HCT116 (cell line): ENCODE data around the gene KLHL25. TPM values are rescaled to one million over a fixed set of nuclear protein-coding genes. Genes with fewer than 3 reads are reported as not detected.

ENCODE experiments used
- ATAC-seq: fragments of 200-7000 bp; cut with Tn5 transposase; 2 replicates; pipeline ENCODE4 v1.9.1; 2020; ENCODE audit warnings: mild to moderate bottlenecking, moderate library complexity
- BruUV-seq: library from RNA; stranded (reverse); fragments of 400-500 nt; replicated peaks from 2 replicates; lab custom pipeline; 2021; lab: Mats Ljungman, UMichigan
- CTCF ChIA-PET: fragments of 300-600 bp; sonication (Branson Sonifier 250); formaldehyde crosslinking; loops from one replicate; lab custom pipeline; 2021; ENCODE audit warnings: antibody characterized with exemption; lab: Charles Lee
- POLR2A ChIA-PET: fragments of 300-600, 350-600 bp; sonication (Branson Sonifier 250); formaldehyde crosslinking; loops from one replicate; lab custom pipeline; 2021; ENCODE audit warnings: antibody characterized with exemption; lab: Charles Lee
- RAD21 ChIA-PET, 2 experiments: fragments of 300-600 bp; sonication (Branson Sonifier 250); formaldehyde crosslinking; loops; one replicate each; lab custom pipeline; 2023; ENCODE audit warnings: low total read pairs in 2 of 2; ENCODE audit not compliant: uncharacterized antibody in 2 of 2, unreplicated experiment in 2 of 2, low non-redundant PET in 1 of 2; lab: Charles Lee
- DNase-seq: peaks from one replicate; pipeline ENCODE4 v3.0.0-alpha.2; 2010; ENCODE audit warnings: low read depth, low spot score
- H2AFZ ChIP-seq: fragments of 200-600 bp; shearing (Covaris generic), sonication (generic); 2 replicates; pipeline ENCODE4 v1.6.1; 2017; ENCODE audit warnings: low read depth, mixed run types, mixed read lengths, antibody characterized with exemption, low read length; ENCODE audit not compliant: poor library complexity, severe bottlenecking
- H3K27ac ChIP-seq: 2 replicates; pipeline ENCODE4 v1.5.1; 2012; ENCODE audit warnings: low read depth, low read length
- H3K27me3 ChIP-seq: fragments of 200-600 bp; sonication (generic); 2 replicates; pipeline ENCODE4 v1.6.1; 2016; ENCODE audit warnings: mixed run types, low read length, mixed read lengths; ENCODE audit not compliant: insufficient read depth
- H3K36me3 ChIP-seq, 2 experiments: fragments of 200-500 bp in 1 of 2; fragments of 200-600 bp in 1 of 2; sonication (Bioruptor generic) in 1 of 2; sonication (generic) in 1 of 2; 2 replicates each; pipeline versions ENCODE4 v1.5.1 to v1.6.1; 2014 to 2016; ENCODE audit warnings: low read length in 2 of 2, inconsistent platforms in 1 of 2, mixed read lengths in 1 of 2, mixed run types in 1 of 2; ENCODE audit not compliant: insufficient read depth in 2 of 2, control insufficient read depth in 1 of 2
- H3K4me1 ChIP-seq, 2 experiments: fragments of 200-600 bp in 1 of 2; sonication (generic) in 1 of 2; 2 replicates each; pipeline versions ENCODE4 v1.5.1 to v1.6.1; 2012 to 2017; ENCODE audit warnings: low read length in 2 of 2, inconsistent platforms in 1 of 2, mild to moderate bottlenecking in 1 of 2, mixed read lengths in 1 of 2, mixed run types in 1 of 2, moderate library complexity in 1 of 2; ENCODE audit not compliant: insufficient read depth in 2 of 2, control insufficient read depth in 1 of 2
- H3K4me2 ChIP-seq: fragments of 200-600 bp; sonication (generic); 2 replicates; pipeline ENCODE4 v1.6.1; 2017; ENCODE audit warnings: mixed run types, low read length, mixed read lengths
- H3K4me3 ChIP-seq, 2 experiments: fragments of 200-600 bp in 1 of 2; sonication (generic) in 1 of 2; replicated peaks in 1 of 2; 2 replicates each; pipeline ENCODE4 v1.5.1; 2011 to 2016; ENCODE audit warnings: low read length in 2 of 2, control low read depth in 1 of 2, low read depth in 1 of 2, mild to moderate bottlenecking in 1 of 2, mixed read lengths in 1 of 2, mixed run types in 1 of 2
- H3K79me2 ChIP-seq: fragments of 200-600 bp; sonication (generic); 2 replicates; pipeline ENCODE4 v1.6.1; 2017; ENCODE audit warnings: mild to moderate bottlenecking, mixed run types, low read length, moderate library complexity, mixed read lengths; ENCODE audit not compliant: insufficient read depth
- H3K9ac ChIP-seq: fragments of 200-600 bp; sonication (generic); 2 replicates; pipeline ENCODE4 v1.6.1; 2016; ENCODE audit warnings: low read length, mixed read lengths
- H3K9me2 ChIP-seq: fragments of 200-600 bp; sonication (generic), shearing (Covaris generic); 2 replicates; pipeline ENCODE4 v1.6.1; 2017; ENCODE audit warnings: mixed run types, mild to moderate bottlenecking, moderate library complexity; ENCODE audit not compliant: insufficient read depth
- H3K9me3 ChIP-seq, 2 experiments: fragments of 200-500 bp in 1 of 2; fragments of 200-600 bp in 1 of 2; sonication (Bioruptor generic) in 1 of 2; sonication (generic) in 1 of 2; 2 replicates each; pipeline ENCODE4 v1.6.1; 2014 to 2017; ENCODE audit warnings: low read length in 2 of 2, mixed read lengths in 2 of 2, inconsistent platforms in 1 of 2, low read depth in 1 of 2, mild to moderate bottlenecking in 1 of 2, mixed run types in 1 of 2, moderate library complexity in 1 of 2; ENCODE audit not compliant: control insufficient read depth in 1 of 2, insufficient read depth in 1 of 2
- H4K20me1 ChIP-seq: fragments of 200-600 bp; sonication (generic), shearing (Covaris generic); 2 replicates; pipeline ENCODE4 v1.6.1; 2017; ENCODE audit warnings: mixed run types, mild to moderate bottlenecking, moderate library complexity; ENCODE audit not compliant: insufficient read depth
- CBX3 ChIP-seq: IDR thresholded peaks from 2 replicates; pipeline ENCODE4 v1.6.1; 2012; ENCODE audit warnings: low read depth
- CEBPB ChIP-seq: IDR thresholded peaks from 2 replicates; pipeline ENCODE4 v1.6.1; 2012; ENCODE audit warnings: low read depth
- EGR1 ChIP-seq: IDR thresholded peaks from 2 replicates; pipeline ENCODE4 v1.6.1; 2012; ENCODE audit warnings: low read depth
- ELF1 ChIP-seq: IDR thresholded peaks from 2 replicates; pipeline ENCODE4 v1.6.1; 2012; ENCODE audit warnings: low read depth, borderline replicate concordance
- EZH2 ChIP-seq: fragments of 200-600 bp; sonication (generic); IDR thresholded peaks from 2 replicates; pipeline ENCODE4 v1.6.1; 2017; ENCODE audit warnings: antibody characterized with exemption, mixed run types
- EZH2phosphoT487 ChIP-seq: fragments of 200-600 bp; IDR thresholded peaks from 2 replicates; pipeline ENCODE4 v1.6.1; 2018; ENCODE audit warnings: antibody characterized with exemption, borderline replicate concordance
- FOSL1 ChIP-seq: IDR thresholded peaks from 2 replicates; pipeline ENCODE4 v1.6.1; 2012; ENCODE audit warnings: low read depth
- JUND ChIP-seq: IDR thresholded peaks from 2 replicates; pipeline ENCODE4 v1.6.1; 2012
- MAX ChIP-seq: IDR thresholded peaks from 2 replicates; pipeline ENCODE4 v1.6.1; 2012
- POLR2A ChIP-seq: IDR thresholded peaks from 2 replicates; pipeline ENCODE4 v1.7.0; 2011; ENCODE audit warnings: borderline replicate concordance; ENCODE audit not compliant: insufficient read depth, insufficient read length; ENCODE audit errors: extremely low read depth
- POLR2AphosphoS5 ChIP-seq: IDR thresholded peaks from 2 replicates; pipeline ENCODE4 v1.6.1; 2011; ENCODE audit warnings: mild to moderate bottlenecking, low read depth, low read length, moderate library complexity
- RAD21 ChIP-seq: IDR thresholded peaks from 2 replicates; pipeline ENCODE4 v1.6.1; 2012; ENCODE audit warnings: low read depth, mild to moderate bottlenecking
- REST ChIP-seq: IDR thresholded peaks from 2 replicates; pipeline ENCODE4 v1.6.1; 2012; ENCODE audit warnings: low read depth
- SIN3A ChIP-seq: IDR thresholded peaks from 2 replicates; pipeline ENCODE4 v1.6.1; 2012; ENCODE audit warnings: low read depth
- SP1 ChIP-seq: IDR thresholded peaks from 2 replicates; pipeline ENCODE4 v1.6.1; 2012; ENCODE audit warnings: low read depth
- SRF ChIP-seq: IDR thresholded peaks from 2 replicates; pipeline ENCODE4 v1.6.1; 2012; ENCODE audit warnings: low read depth
- TCF7L2 ChIP-seq: IDR thresholded peaks from 2 replicates; pipeline ENCODE4 v1.7.0; 2011; ENCODE audit warnings: borderline replicate concordance, inconsistent platforms; ENCODE audit not compliant: insufficient read depth, insufficient read length; ENCODE audit errors: extremely low read depth
- YY1 ChIP-seq: IDR thresholded peaks from 2 replicates; pipeline ENCODE4 v1.6.1; 2011; ENCODE audit warnings: low read length, low read depth, moderate library complexity, mild to moderate bottlenecking; ENCODE audit not compliant: insufficient replicate concordance; ENCODE audit errors: extremely low read depth
- ZBTB33 ChIP-seq: IDR thresholded peaks from 2 replicates; pipeline ENCODE4 v1.6.1; 2011; ENCODE audit warnings: mild to moderate bottlenecking, low read length, moderate library complexity; ENCODE audit not compliant: insufficient replicate concordance; ENCODE audit errors: extremely low read depth
- intact Hi-C: fragments of 100-400 bp; cut with micrococcal nuclease; formaldehyde crosslinking; loops from 2 replicates; pipeline ENCODE4 v1.10.0; 2022
- total RNA-seq: library from RNA; stranded (reverse); gene quantifications from one replicate; pipeline ENCODE4 v1.2.1, GENCODE V29; 2021; ENCODE audit not compliant: unreplicated experiment

KLHL25 gene
- total RNA-seq, 1 experiment from 2014 or later: 5.3 TPM

- RAD21 ChIA-PET: interaction anchor here (0.8 to 0.9 kb wide), 3 partner anchors 10 to 55 kb away, joined by 3 to 4 read pairs (median 3); no protein-coding TSS in a partner anchor
- Histone ChIP-seq H3K9me2 (no peaks in the 10 kb centered on the region), H3K9ac (peak overlapping the region; percentile 28; the same call in 1 of the 2 replicates), H4K20me1 (no peaks in the 10 kb centered on the region), H3K27ac (peak overlapping the region; percentile 58), H3K36me3 (no peaks in the 10 kb centered on the region), H3K27me3 (no peaks in the 10 kb centered on the region), H3K4me2 (peak overlapping the region; percentile 76), H2AFZ (no peak overlapping the region), H3K4me1 (peaks cover 44 to 48% of the 10 kb centered on the region in 2 experiments), H3K4me3 (peak overlapping the region; percentile 16 to 40), H3K9me3 (no peaks in the 10 kb centered on the region), H3K79me2 (peaks cover 14% of the 10 kb centered on the region; the same call in 1 of the 2 replicates)
- ATAC-seq (peak; percentile 92), DNase-seq (peak; percentile 53)
- POLR2A ChIA-PET: interaction anchor here (0.9 to 1.8 kb wide), 4 partner anchors 8 to 17 kb away, joined by 3 to 9 read pairs (median 4); partner anchors contain the start of gene KLHL25
- CTCF ChIA-PET: interaction anchor here (1.1 to 1.3 kb wide), 2 partner anchors 9 to 14 kb away, joined by 4 read pairs; partner anchors contain the start of gene KLHL25
- BruUV-seq: no TSS peak
- intact Hi-C loops: loop anchor here (5.0 kb wide), 1 partner anchor 54 kb away; no protein-coding TSS in a partner anchor
- TF ChIP-seq CBX3 (no peak; the same call in 1 of the 2 replicates), POLR2A (no peak), RAD21 (no peak), CEBPB (no peak), ELF1 (no peak), SRF (peak; percentile 88), MAX (no peak), EGR1 (no peak), EZH2phosphoT487 (no peak), TCF7L2 (peak; percentile 88), SP1 (peak; percentile 52; the same call in 1 of the 2 replicates), FOSL1 (peak; percentile 80), REST (no peak), EZH2 (no peak), JUND (peak; percentile 75), ZBTB33 (no peak), YY1 (no peak), SIN3A (peak; percentile 39; the same call in 1 of the 2 replicates), POLR2AphosphoS5 (peak; percentile 28; the same call in 1 of the 2 replicates)
Observed at GRCh38 chr15:85785887-85786780, 8.6 kb downstream of the KLHL25 start.
